ENCODE measurements around the gene NFIC.
"Not testable (repeated sequence)": the region's sequence is repeated elsewhere in the genome, so short reads cannot be mapped to it uniquely, and the experiment has no call there.

The NFIC gene

GRCh38 chr19:3441986-3442329, 75.6 kb downstream of the NFIC start:
- DNase-seq (ENCODE audit: low read depth in 2 of 2): no peak
- TF ChIP-seq CTCF (IDR thresholded peaks at IDR 0.05; ENCODE audit: low read depth, low read length): no peak
- H3K4me3 ChIP-seq (replicated peaks in 1 of 2; ENCODE audit: low read depth in 2 of 2, low read length in 2 of 2): no peak overlapping the region

DNA sequence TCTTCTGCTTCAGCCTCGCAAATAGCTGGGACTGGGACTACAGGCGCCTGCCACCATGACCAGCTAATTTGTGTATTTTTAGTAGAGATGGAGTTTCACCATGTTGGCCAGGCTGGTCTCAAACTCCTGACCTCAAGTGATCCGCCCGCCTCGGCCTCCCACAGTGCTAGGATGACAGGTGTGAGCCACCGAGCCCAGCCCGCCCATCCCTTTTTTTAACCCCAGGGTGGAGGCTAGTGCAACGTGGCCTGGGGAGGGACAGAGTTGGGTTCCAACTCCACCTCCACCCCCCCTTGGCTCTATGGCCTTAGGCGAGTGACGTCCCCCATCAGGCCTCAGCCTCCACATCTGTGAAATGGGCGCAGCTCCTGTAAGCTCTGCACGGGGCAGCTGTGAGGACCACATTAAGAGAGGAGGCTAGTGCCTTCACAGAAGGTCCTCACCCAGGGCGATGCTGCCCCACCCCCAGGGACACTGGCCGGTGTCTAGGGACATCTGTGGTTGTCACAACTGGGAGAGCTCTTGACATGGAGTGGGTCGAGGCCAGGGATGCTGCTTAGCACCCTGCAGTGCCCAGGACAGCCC, 76.2 kb downstream of the NFIC start:
- no peak for DNase-seq (ENCODE audit: low read depth in 2 of 2)
- H3K4me3 ChIP-seq (replicated peaks in 1 of 2; ENCODE audit: low read depth in 2 of 2, low read length in 2 of 2): no peak overlapping the region
- no peak for TF ChIP-seq CTCF (IDR thresholded peaks at IDR 0.05; ENCODE audit: low read depth, low read length)

- DNase-seq (ENCODE audit: low read depth in 2 of 2): peak; percentile 29 to 61
- TF ChIP-seq CTCF (IDR thresholded peaks at IDR 0.05; ENCODE audit: low read depth, low read length): no peak
- H3K4me3 ChIP-seq (replicated peaks in 1 of 2; ENCODE audit: low read depth in 2 of 2, low read length in 2 of 2): no peak overlapping the region
These were observed 77.7 kb downstream of the NFIC start for GRCh38 chr19:3443840-3444694.

GRCh38 chr19:3444695-3445234, 78.4 kb downstream of the NFIC start:
- TF ChIP-seq CTCF (IDR thresholded peaks at IDR 0.05; ENCODE audit: low read depth, low read length): no peak
- DNase-seq (ENCODE audit: low read depth in 2 of 2): no peak
- no peak overlapping the region for H3K4me3 ChIP-seq (replicated peaks in 1 of 2; ENCODE audit: low read depth in 2 of 2, low read length in 2 of 2)

DNA sequence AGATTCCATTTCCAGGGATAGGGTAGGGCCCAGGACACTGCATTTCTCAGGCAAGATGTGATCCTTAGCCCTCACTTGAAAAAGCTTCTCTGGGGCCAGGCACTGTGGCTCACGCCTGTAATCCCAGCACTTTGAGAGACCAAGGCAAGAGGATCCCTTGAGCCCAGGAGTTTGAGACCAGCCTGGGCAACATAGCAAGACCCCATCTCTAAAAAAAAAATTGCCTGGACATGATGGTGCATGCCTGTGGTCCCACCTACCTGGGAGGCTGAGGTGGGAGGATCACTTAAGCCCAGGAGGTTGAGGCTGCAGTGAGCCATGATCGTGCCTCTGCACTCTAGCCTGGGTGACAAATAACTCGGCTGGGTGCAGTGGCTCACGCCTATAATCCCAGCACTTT, 80.3 kb downstream of the NFIC start:
- not testable (repeated sequence) for H3K4me3 ChIP-seq (replicated peaks in 1 of 2; ENCODE audit: low read depth in 2 of 2, low read length in 2 of 2); DNase-seq (ENCODE audit: low read depth in 2 of 2)

GRCh38 chr19:3448616-3449334, 82.4 kb downstream of the NFIC start:
- no peak overlapping the region for H3K4me3 ChIP-seq (replicated peaks in 1 of 2; ENCODE audit: low read depth in 2 of 2, low read length in 2 of 2)
- TF ChIP-seq CTCF (IDR thresholded peaks at IDR 0.05; ENCODE audit: low read depth, low read length): no peak
- no peak for DNase-seq (ENCODE audit: low read depth in 2 of 2)

Measured in cardiac fibroblast (primary cell).